OCI-LY7 (cell line): ENCODE data around the gene BPIFB2. TPM values are rescaled to one million over a fixed set of nuclear protein-coding genes. Genes with fewer than 3 reads are reported as not detected.

Experiments used
- BruUV-seq: library from RNA; stranded (reverse); fragments of 400-500 nt; replicated peaks from 2 replicates; lab custom pipeline; 2021; lab: Mats Ljungman, UMichigan
- CTCF ChIA-PET: fragments of 300-600 bp; sonication (Branson Sonifier 250); formaldehyde crosslinking; loops from one replicate; lab custom pipeline; 2022; ENCODE audit warnings: antibody characterized with exemption; ENCODE audit not compliant: unreplicated experiment; lab: Charles Lee
- POLR2A ChIA-PET: fragments of 300-600 bp; sonication (Branson Sonifier 250); formaldehyde crosslinking; loops from one replicate; lab custom pipeline; 2022; ENCODE audit warnings: antibody characterized with exemption; lab: Charles Lee
- DNase-seq: peaks from one replicate; pipeline ENCODE4 v3.0.0-alpha.2; 2015; ENCODE audit warnings: low spot score
- H2AFZ ChIP-seq: fragments of 200-600 bp; sonication (generic), shearing (Covaris generic); 2 replicates; pipeline ENCODE4 v1.6.1; 2014; ENCODE audit warnings: mild to moderate bottlenecking, antibody characterized with exemption, low read length, moderate library complexity
- H3K27ac ChIP-seq: fragments of 200-600 bp; sonication (generic); 2 replicates; pipeline ENCODE4 v1.5.1; 2014; ENCODE audit warnings: mixed run types, low read depth, mild to moderate bottlenecking, moderate library complexity, low read length, inconsistent platforms; ENCODE audit not compliant: poor library complexity, severe bottlenecking
- H3K36me3 ChIP-seq: fragments of 200-600 bp; sonication (generic); 2 replicates; pipeline ENCODE4 v1.6.1; 2014; ENCODE audit warnings: mild to moderate bottlenecking, antibody characterized with exemption, low read length, moderate library complexity, mixed read lengths; ENCODE audit not compliant: insufficient read depth
- H3K4me1 ChIP-seq: fragments of 200-600 bp; sonication (generic); 2 replicates; pipeline ENCODE4 v1.5.1; 2014; ENCODE audit warnings: mild to moderate bottlenecking, low read length; ENCODE audit not compliant: insufficient read depth, poor library complexity, severe bottlenecking
- H3K4me2 ChIP-seq: fragments of 200-600 bp; sonication (generic); 2 replicates; pipeline ENCODE4 v1.6.1; 2014; ENCODE audit warnings: mild to moderate bottlenecking, low read length
- H3K4me3 ChIP-seq: fragments of 200-600 bp; sonication (generic); 2 replicates; pipeline ENCODE4 v1.5.1; 2014; ENCODE audit warnings: mild to moderate bottlenecking, low read depth, low read length; ENCODE audit not compliant: poor library complexity, severe bottlenecking
- H3K79me2 ChIP-seq: fragments of 200-600 bp; sonication (generic); 2 replicates; pipeline ENCODE4 v1.6.1; 2016; ENCODE audit warnings: low read depth, mild to moderate bottlenecking, low read length, moderate library complexity, mixed read lengths; ENCODE audit not compliant: insufficient read depth
- H3K9me2 ChIP-seq: fragments of 200-600 bp; sonication (generic); 2 replicates; pipeline ENCODE4 v1.6.1; 2016; ENCODE audit warnings: mild to moderate bottlenecking, low read length, mixed read lengths; ENCODE audit not compliant: insufficient read depth
- H3K9me3 ChIP-seq: fragments of 200-600 bp; sonication (generic); 2 replicates; pipeline ENCODE4 v1.6.1; 2014; ENCODE audit warnings: mild to moderate bottlenecking, mixed run types, low read length, mixed read lengths
- H4K20me1 ChIP-seq: fragments of 200-600 bp; sonication (generic); 2 replicates; pipeline ENCODE4 v1.6.1; 2014; ENCODE audit warnings: mild to moderate bottlenecking, antibody characterized with exemption, low read length, moderate library complexity, mixed read lengths; ENCODE audit not compliant: insufficient read depth
- CTCF ChIP-seq: fragments of 200-600 bp; sonication (generic); conservative IDR thresholded peaks from 2 replicates; pipeline ENCODE4 v1.5.1; 2014; ENCODE audit warnings: mild to moderate bottlenecking, antibody characterized with exemption, low read length, moderate library complexity, mixed read lengths
- EZH2phosphoT487 ChIP-seq: fragments of 200-600 bp; sonication (generic); IDR thresholded peaks from 2 replicates; pipeline ENCODE4 v1.6.1; 2018; ENCODE audit warnings: low read depth, borderline replicate concordance, mild to moderate bottlenecking, mixed run types, antibody characterized with exemption, low read length, moderate library complexity, mixed read lengths
- intact Hi-C: fragments of 100-400 bp; cut with micrococcal nuclease; formaldehyde crosslinking; loops from one replicate; pipeline ENCODE4 v1.10.0; 2022; ENCODE audit not compliant: unreplicated experiment
- total RNA-seq, 2 experiments: library from RNA; depleted of rRNA in 1 of 2; stranded (reverse); fragments of >200 nt in 1 of 2; shearing (Covaris generic) in 1 of 2; gene quantifications; 2 replicates each; pipeline ENCODE4 v1.2.3, GENCODE V29; 2014 to 2022

The BPIFB2 gene
- total RNA-seq, 2 experiments from 2014 or later: not detected

DNA sequence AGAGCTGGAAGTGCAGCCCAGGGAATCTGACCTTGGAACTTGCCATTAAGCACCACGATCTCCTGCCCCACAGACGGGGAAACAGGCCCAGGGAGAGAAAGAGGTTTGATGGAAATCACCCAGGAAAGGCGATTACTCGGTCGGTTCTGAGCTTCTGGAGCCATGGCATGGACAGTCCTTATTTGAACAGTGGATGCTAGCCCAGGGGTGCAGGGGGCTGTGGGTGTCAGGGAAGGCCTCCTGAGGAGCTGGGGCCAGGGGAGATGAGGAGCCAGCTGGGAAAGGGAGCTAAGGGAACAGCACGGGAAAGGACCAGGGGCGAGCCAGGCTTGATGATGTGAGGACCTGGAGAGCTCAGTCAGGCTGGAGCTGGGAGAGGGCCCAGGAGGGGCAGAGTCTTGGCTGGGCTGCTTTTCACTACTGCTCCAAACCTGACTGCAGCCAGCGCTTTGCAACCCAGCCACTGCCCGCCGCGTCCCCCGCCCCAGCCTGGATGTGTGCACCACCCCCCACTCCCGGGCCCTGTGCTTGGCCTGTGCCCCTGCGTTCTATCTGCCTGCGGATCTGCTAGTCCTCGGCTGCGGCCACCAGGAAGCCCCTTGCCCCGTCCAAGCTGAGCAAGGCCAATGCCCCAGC is 21.1 kb upstream of the BPIFB2 start:
- no TSS peak for BruUV-seq
- Histone ChIP-seq H3K27ac (no peak overlapping the region), H3K79me2 (no peaks in the 10 kb centered on the region), H3K9me3 (no peaks in the 10 kb centered on the region), H2AFZ (no peak overlapping the region), H3K36me3 (no peaks in the 10 kb centered on the region), H3K4me2 (no peak overlapping the region), H3K9me2 (no peaks in the 10 kb centered on the region), H4K20me1 (no peaks in the 10 kb centered on the region), H3K4me3 (no peak overlapping the region), H3K4me1 (no peaks in the 10 kb centered on the region)
- POLR2A ChIA-PET: no interaction called here
- DNase-seq: no peak
- intact Hi-C loops: no loop called here
- no peak for TF ChIP-seq EZH2phosphoT487
- no peak for TF ChIP-seq CTCF
- CTCF ChIA-PET: interaction anchor here (0.8 kb wide), 1 partner anchor 110 kb away, joined by 3 read pairs; no protein-coding TSS in a partner anchor

- Histone ChIP-seq H3K4me1 (no peaks in the 10 kb centered on the region), H3K27ac (no peak overlapping the region), H3K79me2 (no peaks in the 10 kb centered on the region), H3K4me3 (no peak overlapping the region), H2AFZ (no peak overlapping the region), H3K36me3 (no peaks in the 10 kb centered on the region), H3K9me3 (no peaks in the 10 kb centered on the region), H3K4me2 (no peak overlapping the region), H4K20me1 (no peaks in the 10 kb centered on the region), H3K9me2 (no peaks in the 10 kb centered on the region)
- ChIA-PET CTCF (interaction anchor here (0.8 kb wide), 1 partner anchor 109 kb away, joined by 3 read pairs; no protein-coding TSS in a partner anchor), POLR2A (interaction anchor here (0.6 kb wide), 1 partner anchor 66 kb away, joined by 4 read pairs; no protein-coding TSS in a partner anchor)
- no peak for DNase-seq
- BruUV-seq: no TSS peak
- intact Hi-C loops: no loop called here
- TF ChIP-seq CTCF: no peak
- TF ChIP-seq EZH2phosphoT487: no peak
Measured at GRCh38 chr20:32987044-32987825, 20.3 kb upstream of the BPIFB2 start.

- intact Hi-C loops: no loop called here
- Histone ChIP-seq H3K4me3 (no peak overlapping the region), H4K20me1 (no peaks in the 10 kb centered on the region), H3K9me2 (no peaks in the 10 kb centered on the region), H2AFZ (no peak overlapping the region), H3K27ac (no peak overlapping the region), H3K36me3 (no peaks in the 10 kb centered on the region), H3K4me1 (no peaks in the 10 kb centered on the region), H3K4me2 (no peak overlapping the region), H3K79me2 (no peaks in the 10 kb centered on the region), H3K9me3 (no peaks in the 10 kb centered on the region)
- DNase-seq: no peak
- CTCF ChIA-PET: no interaction called here
- TF ChIP-seq CTCF (no peak), EZH2phosphoT487 (no peak)
- POLR2A ChIA-PET: no interaction called here
- no TSS peak for BruUV-seq
Measured at GRCh38 chr20:32988008-32988407, 19.5 kb upstream of the BPIFB2 start.
